ENCODE results near the gene MCF2L2.

- TF ChIP-seq CTCF (conservative IDR thresholded peaks at IDR 0.05): no peak
- no peak for TF ChIP-seq EZH2 (IDR thresholded peaks at IDR 0.05; ENCODE audit: low read depth)
Measured at GRCh38 chr3:183350164-183350563, 78.3 kb downstream of the MCF2L2 start.
